HG02642 (cell line): ENCODE data around the gene MAP2K5.

ENCODE experiments used
- ATAC-seq: cut with Tn5 transposase; IDR thresholded peaks from one replicate; pipeline ENCODE4 v1.9.1; 2021; ENCODE audit warnings: mild to moderate bottlenecking; ENCODE audit not compliant: unreplicated experiment, poor library complexity

MAP2K5 gene

GRCh38 chr15:67542420-67543347 lies at the start of gene MAP2K5:
Gene MAP2K5, plus strand, starts transcription at chr15:67542703. Its CDS starts 633 bp downstream, at chr15:67543336.
- ATAC-seq: peak; percentile 72

GRCh38 chr15:67495585-67495984 lies 46.9 kb upstream of the MAP2K5 start:
- ATAC-seq: no peak

GRCh38 chr15:67501177-67501835 lies 41.2 kb upstream of the MAP2K5 start:
- no peak for ATAC-seq

- ATAC-seq: no peak
Measured at GRCh38 chr15:67501836-67502461, 40.6 kb upstream of the MAP2K5 start.

- ATAC-seq: no peak
Measured at GRCh38 chr15:67504056-67504455, 38.4 kb upstream of the MAP2K5 start.

GRCh38 chr15:67504796-67505195 lies 37.7 kb upstream of the MAP2K5 start:
- no peak for ATAC-seq

GRCh38 chr15:67505675-67506572 lies 36.6 kb upstream of the MAP2K5 start:
- no peak for ATAC-seq

GRCh38 chr15:67506775-67507747 lies 35.4 kb upstream of the MAP2K5 start:
- ATAC-seq: no peak

- no peak for ATAC-seq
Measured at GRCh38 chr15:67508407-67508806, 34.1 kb upstream of the MAP2K5 start.

GRCh38 chr15:67509918-67510317 lies 32.6 kb upstream of the MAP2K5 start:
- no peak for ATAC-seq

GRCh38 chr15:67510597-67511190 lies 31.8 kb upstream of the MAP2K5 start:
- ATAC-seq: no peak

GRCh38 chr15:67511606-67512005 lies 30.9 kb upstream of the MAP2K5 start:
- ATAC-seq: no peak

GRCh38 chr15:67512140-67512539 lies 30.4 kb upstream of the MAP2K5 start:
- no peak for ATAC-seq

- no peak for ATAC-seq
Measured at GRCh38 chr15:67512933-67513714, 29.4 kb upstream of the MAP2K5 start.

- no peak for ATAC-seq
Measured at GRCh38 chr15:67515090-67515489, 27.4 kb upstream of the MAP2K5 start.

- no peak for ATAC-seq
Measured at GRCh38 chr15:67515557-67515956, 26.9 kb upstream of the MAP2K5 start.

GRCh38 chr15:67520321-67521028 lies 22.0 kb upstream of the MAP2K5 start:
- no peak for ATAC-seq
